Gastrocnemius medialis (tissue), 4 donors: ENCODE data around the gene SOST. TPM values are rescaled to one million over a fixed set of nuclear protein-coding genes. Genes with fewer than 3 reads are reported as not detected.

Experiments
- ATAC-seq, 2 donors: fragments of 150-250 bp; one replicate each; pipeline ENCODE4 v1.9.1; 2016
- DNase-seq, 2 donors: peaks; one replicate each; pipeline ENCODE4 v3.0.0-alpha.2; 2019
- H3K27ac ChIP-seq, 4 donors: fragments of 200-600 bp; sonication (generic); 1 replicate in 1 of 4; 2 replicates in 3 of 4; pipeline ENCODE4 v1.5.1; 2016 to 2018; ENCODE audit warnings: mild to moderate bottlenecking in 2 of 4, moderate library complexity in 1 of 4
- H3K27me3 ChIP-seq, 3 donors: fragments of 200-600 bp; sonication (generic) in 2 of 3; 1 replicate in 1 of 3; 2 replicates in 2 of 3; pipeline versions ENCODE4 v1.5.1 to v1.6.0; 2016 to 2019; ENCODE audit warnings: mild to moderate bottlenecking in 1 of 3, moderate library complexity in 1 of 3
- H3K36me3 ChIP-seq, 2 donors: fragments of 200-600 bp; sonication (generic) in 1 of 2; one replicate each; pipeline ENCODE4 v1.5.1; 2017 to 2018
- H3K4me1 ChIP-seq, 2 donors: fragments of 200-600 bp; sonication (generic) in 1 of 2; one replicate each; pipeline ENCODE4 v1.5.1; 2016 to 2017; ENCODE audit warnings: mild to moderate bottlenecking in 2 of 2
- H3K4me3 ChIP-seq, 4 donors: fragments of 200-600 bp; sonication (generic) in 3 of 4; 1 replicate in 1 of 4; 2 replicates in 3 of 4; pipeline ENCODE4 v1.5.1; 2016 to 2019; ENCODE audit warnings: mild to moderate bottlenecking in 2 of 4
- H3K9me3 ChIP-seq, 3 donors: fragments of 200-600 bp; sonication (generic) in 2 of 3; 1 replicate in 1 of 3; 2 replicates in 2 of 3; pipeline ENCODE4 v1.5.1; 2016 to 2019
- CTCF ChIP-seq, 5 experiments: fragments of 450-650 bp in 3 of 5; fragments of 200-600 bp in 2 of 5; sonication (generic) in 2 of 5; IDR thresholded peaks in 4 of 5; conservative IDR thresholded peaks in 1 of 5; 1 replicate in 4 of 5; 2 replicates in 1 of 5; pipeline ENCODE4 v1.5.1; 2016 to 2019; ENCODE audit warnings: antibody characterized with exemption in 5 of 5, mild to moderate bottlenecking in 3 of 5, moderate library complexity in 3 of 5
- POLR2A ChIP-seq, 2 donors: fragments of 450-650 bp; IDR thresholded peaks; one replicate each; pipeline ENCODE4 v1.6.1; 2017; ENCODE audit warnings: antibody characterized with exemption in 2 of 2, mild to moderate bottlenecking in 2 of 2, moderate library complexity in 2 of 2
- in situ Hi-C, 4 donors: fragments of 200-750 bp; cut with MboI; loops; one replicate each; pipeline versions ENCODE4 v1.15.0 to v1.8.0; 2017; ENCODE audit warnings: low sequenced_read_pairs in 4 of 4
- intact Hi-C: fragments of 100-400 bp; cut with DNase I; formaldehyde crosslinking; loops from one replicate; pipeline ENCODE4 v1.15.1; 2023; ENCODE audit warnings: low total_unique reads
- total RNA-seq, 4 donors: library from RNA; depleted of rRNA; stranded (reverse); fragments of >200 nt; gene quantifications; one replicate each; pipeline versions ENCODE4 v1.1.0 to v1.2.3, GENCODE V29; 2016

SOST gene
- total RNA-seq, 4 donors from 2014 or later = not detected

DNA sequence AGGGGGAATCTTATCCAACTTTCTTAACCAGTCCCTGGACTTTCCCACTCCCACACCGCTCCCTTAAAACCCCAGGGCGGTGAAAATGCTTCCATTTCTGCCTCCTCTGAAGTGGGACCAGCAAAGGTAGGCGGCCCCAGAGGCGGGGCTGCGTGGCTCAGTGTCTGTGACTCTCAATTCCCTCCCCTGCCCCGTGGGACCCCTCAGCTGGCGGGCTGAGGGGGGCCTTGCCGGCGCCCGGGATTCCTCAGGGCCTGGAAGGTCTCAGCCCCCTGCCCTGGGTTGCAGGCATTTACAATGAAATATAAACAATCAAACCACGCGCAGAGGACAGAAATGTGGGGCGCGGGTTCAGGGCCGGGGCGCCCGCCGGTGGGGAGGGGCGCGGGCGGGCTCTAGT, 3.6 kb downstream of the SOST start:
- ATAC-seq (no peak), DNase-seq (no peak)
- in situ Hi-C loops = loop anchor here in 1 of 4 donors (10.0 kb wide), 1 partner anchor 180 kb away; no protein-coding TSS in a partner anchor
- no peak for TF ChIP-seq POLR2A (IDR thresholded peaks at IDR 0.05)
- no peak for TF ChIP-seq CTCF (IDR thresholded peaks at IDR 0.05 in 4 of 5, conservative IDR thresholded peaks at IDR 0.05 in 1 of 5)
- Histone ChIP-seq H3K4me3 (peak overlapping the region in 1 of 4 donors; percentile 21), H3K36me3 (no peaks in the 10 kb centered on the region), H3K9me3 (no peaks in the 10 kb centered on the region), H3K4me1 (peaks cover 0 to 7% of the 10 kb centered on the region in 2 donors), H3K27ac (no peak overlapping the region), H3K27me3 (peaks cover 8 to 30% (median 24%) of the 10 kb centered on the region in 3 donors)
- intact Hi-C loops = no loop called here

GRCh38 chr17:43753493-43754129, 5.0 kb downstream of the SOST start:
- Histone ChIP-seq H3K36me3 (no peaks in the 10 kb centered on the region), H3K27ac (no peak overlapping the region), H3K4me3 (no peak overlapping the region), H3K9me3 (no peaks in the 10 kb centered on the region), H3K4me1 (peaks cover 0 to 7% of the 10 kb centered on the region in 2 donors), H3K27me3 (peaks cover 8 to 30% (median 24%) of the 10 kb centered on the region in 3 donors)
- no peak for DNase-seq
- in situ Hi-C loops = loop anchor here in 1 of 4 donors (10.0 kb wide), 1 partner anchor 179 kb away; no protein-coding TSS in a partner anchor
- no peak for ATAC-seq
- TF ChIP-seq CTCF (IDR thresholded peaks at IDR 0.05 in 4 of 5, conservative IDR thresholded peaks at IDR 0.05 in 1 of 5) (no peak), POLR2A (IDR thresholded peaks at IDR 0.05) (no peak)
- intact Hi-C loops = no loop called here

- no peaks in the 10 kb centered on the region for H3K36me3 ChIP-seq
- peaks cover 0 to 3% of the 10 kb centered on the region in 2 donors for H3K4me1 ChIP-seq
- in situ Hi-C loops (loop anchor here in 1 of 4 donors (10.0 kb wide), 1 partner anchor 175 kb away; no protein-coding TSS in a partner anchor), intact Hi-C loops (no loop called here)
- H3K27ac ChIP-seq = no peak overlapping the region
- ATAC-seq (no peak), DNase-seq (no peak)
- peaks cover 7 to 8% (median 7%) of the 10 kb centered on the region in 3 donors for H3K27me3 ChIP-seq
- TF ChIP-seq POLR2A (IDR thresholded peaks at IDR 0.05) (no peak), CTCF (IDR thresholded peaks at IDR 0.05 in 4 of 5, conservative IDR thresholded peaks at IDR 0.05 in 1 of 5) (no peak)
- no peaks in the 10 kb centered on the region for H3K9me3 ChIP-seq
- no peak overlapping the region for H3K4me3 ChIP-seq
These were observed 8.4 kb downstream of the SOST start for GRCh38 chr17:43750153-43750552.

DNA sequence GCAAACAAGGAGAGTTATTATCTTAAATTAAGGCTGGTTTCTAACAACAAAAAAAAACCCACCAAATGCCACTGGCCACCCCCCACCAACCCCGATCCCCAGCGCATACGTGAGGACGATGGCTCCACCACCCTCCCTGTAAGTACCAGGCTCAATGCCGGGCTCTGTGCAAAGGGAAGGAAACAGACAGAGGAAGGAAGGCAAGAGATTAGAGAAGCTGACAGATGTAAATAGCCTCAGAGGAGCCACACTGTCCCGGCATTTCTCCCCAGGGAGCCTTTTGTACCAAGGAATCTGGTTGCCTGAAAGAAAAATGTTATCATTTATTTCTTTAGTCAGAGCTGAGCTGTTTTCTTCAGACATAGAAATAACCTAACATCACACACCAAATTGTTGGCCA, 13.1 kb downstream of the SOST start:
- intact Hi-C loops = no loop called here
- in situ Hi-C loops = no loop called here
- H3K4me1 ChIP-seq = no peaks in the 10 kb centered on the region
- H3K9me3 ChIP-seq = no peaks in the 10 kb centered on the region
- H3K27me3 ChIP-seq = no peaks in the 10 kb centered on the region
- H3K4me3 ChIP-seq = no peak overlapping the region
- ATAC-seq (no peak), DNase-seq (no peak)
- H3K36me3 ChIP-seq = no peaks in the 10 kb centered on the region
- H3K27ac ChIP-seq = no peak overlapping the region
- TF ChIP-seq POLR2A (IDR thresholded peaks at IDR 0.05) (no peak), CTCF (IDR thresholded peaks at IDR 0.05 in 4 of 5, conservative IDR thresholded peaks at IDR 0.05 in 1 of 5) (no peak)
